ENCODE data around the gene BCAS1.

DNA sequence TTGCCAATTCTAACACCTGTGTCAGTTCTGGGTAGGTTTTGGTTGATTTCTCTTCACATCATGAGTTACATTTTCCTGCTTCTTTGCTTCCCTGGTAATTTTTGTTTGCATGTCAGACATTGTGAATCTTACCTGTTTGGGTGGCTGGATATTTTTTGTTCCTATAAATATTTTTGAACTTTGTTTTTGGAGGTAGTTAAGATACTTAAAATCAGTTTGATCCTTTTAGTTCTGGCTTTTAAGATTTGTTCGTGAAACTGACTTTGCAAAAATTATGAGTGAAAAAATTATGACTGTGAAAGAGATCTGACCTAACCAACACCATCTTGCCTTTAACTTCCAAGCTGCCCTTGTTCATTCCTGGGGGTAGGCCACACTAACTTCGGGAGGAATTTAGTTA is 69.5 kb downstream of the BCAS1 start:
- TF ChIP-seq, protein P1, sequence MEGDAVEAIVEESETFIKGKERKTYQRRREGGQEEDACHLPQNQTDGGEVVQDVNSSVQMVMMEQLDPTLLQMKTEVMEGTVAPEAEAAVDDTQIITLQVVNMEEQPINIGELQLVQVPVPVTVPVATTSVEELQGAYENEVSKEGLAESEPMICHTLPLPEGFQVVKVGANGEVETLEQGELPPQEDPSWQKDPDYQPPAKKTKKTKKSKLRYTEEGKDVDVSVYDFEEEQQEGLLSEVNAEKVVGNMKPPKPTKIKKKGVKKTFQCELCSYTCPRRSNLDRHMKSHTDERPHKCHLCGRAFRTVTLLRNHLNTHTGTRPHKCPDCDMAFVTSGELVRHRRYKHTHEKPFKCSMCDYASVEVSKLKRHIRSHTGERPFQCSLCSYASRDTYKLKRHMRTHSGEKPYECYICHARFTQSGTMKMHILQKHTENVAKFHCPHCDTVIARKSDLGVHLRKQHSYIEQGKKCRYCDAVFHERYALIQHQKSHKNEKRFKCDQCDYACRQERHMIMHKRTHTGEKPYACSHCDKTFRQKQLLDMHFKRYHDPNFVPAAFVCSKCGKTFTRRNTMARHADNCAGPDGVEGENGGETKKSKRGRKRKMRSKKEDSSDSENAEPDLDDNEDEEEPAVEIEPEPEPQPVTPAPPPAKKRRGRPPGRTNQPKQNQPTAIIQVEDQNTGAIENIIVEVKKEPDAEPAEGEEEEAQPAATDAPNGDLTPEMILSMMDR (IDR thresholded peaks at IDR 0.05; ENCODE audit: low read depth, low read length): no peak
- TF ChIP-seq POLR2A (IDR thresholded peaks at IDR 0.05; ENCODE audit: extremely low read depth, insufficient read length): no peak

Measured in NB4 (cell line).